GM12874 (cell line): ENCODE measurements around the gene LRRC56.

ENCODE experiments used
- CTCF ChIP-seq: IDR thresholded peaks from 2 replicates; pipeline ENCODE4 v1.5.1; 2011; ENCODE audit warnings: low read depth, mild to moderate bottlenecking, control low read depth, low read length, moderate library complexity; ENCODE audit not compliant: insufficient read depth

Gene LRRC56

DNA sequence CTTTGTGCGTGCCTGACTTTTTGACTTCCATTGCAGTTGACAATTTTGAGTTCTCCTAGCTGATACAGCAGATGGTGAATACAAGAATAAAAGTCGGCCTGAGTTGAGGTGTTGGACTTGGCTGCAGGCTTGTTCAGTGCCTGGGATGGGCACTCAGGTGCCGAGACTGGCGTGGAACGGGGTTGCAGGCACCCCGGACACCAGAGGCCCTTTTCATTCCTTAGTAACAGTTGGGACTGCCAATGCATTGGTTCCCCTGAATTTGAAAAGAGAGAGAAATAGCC lies 40.2 kb downstream of the LRRC56 start:
- no peak for TF ChIP-seq CTCF

DNA sequence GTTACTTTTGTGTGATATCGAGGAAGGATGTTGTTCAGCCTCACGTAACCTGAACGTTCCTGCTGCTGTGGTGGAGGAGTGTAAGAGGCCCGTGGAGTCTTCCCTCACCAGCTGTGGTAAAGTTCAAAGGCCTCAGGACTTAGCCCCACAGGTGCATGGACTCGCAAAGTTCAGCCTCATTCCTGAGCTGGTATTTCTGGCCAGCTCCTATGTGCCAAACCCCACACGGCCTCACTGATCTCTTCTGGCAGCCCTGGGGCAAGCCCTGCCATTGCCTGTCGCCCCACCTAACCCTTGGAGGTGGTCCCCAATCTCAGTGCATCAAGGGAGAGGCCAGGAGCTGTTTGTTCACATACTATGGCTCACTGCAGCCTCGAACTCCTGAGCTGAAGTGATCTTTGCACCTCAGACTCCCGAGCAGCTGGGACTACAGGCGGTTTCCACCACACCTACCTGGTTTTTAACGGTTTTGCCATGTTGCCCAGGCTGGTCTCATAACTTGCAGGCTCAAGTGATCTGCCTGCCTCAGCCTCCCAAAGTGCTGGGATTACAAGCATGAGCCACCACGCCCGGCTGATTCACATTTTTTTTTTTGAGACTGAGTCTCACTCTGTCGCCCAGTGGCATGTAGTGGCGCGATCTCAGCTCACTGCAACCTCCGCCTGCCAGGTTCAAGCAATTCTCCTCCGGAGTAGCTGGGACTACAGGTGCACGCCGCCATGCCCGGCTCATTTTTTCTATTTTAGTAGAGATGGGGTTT lies 41.1 kb downstream of the LRRC56 start:
- TF ChIP-seq CTCF = no peak

GRCh38 chr11:579830-580601 lies 42.7 kb downstream of the LRRC56 start:
- no peak for TF ChIP-seq CTCF

GRCh38 chr11:581342-581741 lies 44.0 kb downstream of the LRRC56 start:
- TF ChIP-seq CTCF = no peak

- no peak for TF ChIP-seq CTCF
Observed at GRCh38 chr11:581752-582151, 44.4 kb downstream of the LRRC56 start.

DNA sequence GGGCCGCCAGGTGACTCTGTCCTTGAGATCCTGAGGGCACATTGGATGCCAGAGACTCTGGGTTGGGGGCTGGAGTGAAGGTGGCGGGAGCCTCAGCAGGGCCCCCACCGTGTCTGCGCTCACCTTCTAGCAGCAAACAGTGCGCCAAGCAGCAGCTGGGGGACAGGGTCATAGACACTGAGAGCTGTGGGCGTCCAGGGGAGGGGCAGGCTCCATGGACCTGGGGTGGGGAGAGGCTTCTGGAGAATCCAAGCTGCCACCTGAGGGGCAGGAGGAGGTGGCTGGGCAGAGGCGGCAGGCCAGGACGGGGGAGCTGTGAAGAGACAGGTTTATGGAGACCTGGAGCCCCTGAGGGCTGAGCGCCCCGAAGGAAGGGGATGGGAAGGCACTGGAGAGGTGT lies 47.0 kb downstream of the LRRC56 start:
- TF ChIP-seq CTCF = no peak

- no peak for TF ChIP-seq CTCF
Observed at GRCh38 chr11:586376-587316, 49.3 kb downstream of the LRRC56 start.
